GM12801 (cell line): ENCODE measurements around the gene ZNF30.

ENCODE experiments used
- CTCF ChIP-seq: IDR thresholded peaks from one replicate; pipeline ENCODE4 v1.5.1; 2011; ENCODE audit warnings: control low read depth; ENCODE audit not compliant: insufficient read length; ENCODE audit errors: extremely low read depth

The ZNF30 gene

GRCh38 chr19:34926685-34927375 is at the start of gene ZNF30:
TSS of gene ZNF30 (plus strand) at chr19:34926903. CDS start at chr19:34929948, 3,045 bp downstream.
- no peak for TF ChIP-seq CTCF

- TF ChIP-seq CTCF = no peak
Measured at GRCh38 chr19:34879563-34879962, 47.1 kb upstream of the ZNF30 start.

- TF ChIP-seq CTCF = no peak
Measured at GRCh38 chr19:34880034-34880433, 46.7 kb upstream of the ZNF30 start.

- no peak for TF ChIP-seq CTCF
Measured at GRCh38 chr19:34881982-34882381, 44.7 kb upstream of the ZNF30 start.

GRCh38 chr19:34888091-34888490 is 38.6 kb upstream of the ZNF30 start:
- TF ChIP-seq CTCF = no peak

- no peak for TF ChIP-seq CTCF
Measured at GRCh38 chr19:34900245-34900644, 26.5 kb upstream of the ZNF30 start.

- no peak for TF ChIP-seq CTCF
Measured at GRCh38 chr19:34904664-34905527, 21.8 kb upstream of the ZNF30 start.
